ENCODE measurements around the gene ABCC12. TPM values are rescaled to one million over a fixed set of nuclear protein-coding genes. Genes with fewer than 3 reads are reported as not detected.

ABCC12 gene
- total RNA-seq, 3 donors from 2014 or later, result not detected

DNA sequence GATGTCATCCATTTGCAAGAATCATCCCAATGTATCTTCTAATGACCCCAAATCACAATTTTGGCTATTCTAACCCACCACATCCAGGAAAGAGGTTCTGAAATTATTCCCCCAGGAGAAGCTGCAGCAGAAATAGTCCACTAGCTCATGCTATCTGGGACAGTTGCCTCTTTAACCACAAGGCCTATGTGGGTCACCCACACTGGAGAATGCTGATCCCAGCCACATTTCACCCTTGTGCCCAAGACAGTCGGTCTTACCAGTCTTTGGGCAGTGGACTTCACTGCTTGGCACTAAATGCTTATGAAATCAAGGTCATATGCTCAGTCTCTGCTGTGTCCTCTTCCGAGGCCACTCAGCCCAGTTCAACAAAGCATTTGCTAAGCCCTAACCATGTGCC is 27.0 kb downstream of the ABCC12 start:
- no peak overlapping the region for H3K4me3 ChIP-seq
- ATAC-seq (no peak), DNase-seq (no peak)
- H3K36me3 ChIP-seq (ENCODE audit: low read depth), result no peaks in the 10 kb centered on the region
- H3K4me1 ChIP-seq (ENCODE audit: low read depth), result no peaks in the 10 kb centered on the region
- intact Hi-C loops (cut with DNase I, micrococcal nuclease), result no loop called here
- no peaks in the 10 kb centered on the region for H3K9me3 ChIP-seq
- TF ChIP-seq, protein P1, sequence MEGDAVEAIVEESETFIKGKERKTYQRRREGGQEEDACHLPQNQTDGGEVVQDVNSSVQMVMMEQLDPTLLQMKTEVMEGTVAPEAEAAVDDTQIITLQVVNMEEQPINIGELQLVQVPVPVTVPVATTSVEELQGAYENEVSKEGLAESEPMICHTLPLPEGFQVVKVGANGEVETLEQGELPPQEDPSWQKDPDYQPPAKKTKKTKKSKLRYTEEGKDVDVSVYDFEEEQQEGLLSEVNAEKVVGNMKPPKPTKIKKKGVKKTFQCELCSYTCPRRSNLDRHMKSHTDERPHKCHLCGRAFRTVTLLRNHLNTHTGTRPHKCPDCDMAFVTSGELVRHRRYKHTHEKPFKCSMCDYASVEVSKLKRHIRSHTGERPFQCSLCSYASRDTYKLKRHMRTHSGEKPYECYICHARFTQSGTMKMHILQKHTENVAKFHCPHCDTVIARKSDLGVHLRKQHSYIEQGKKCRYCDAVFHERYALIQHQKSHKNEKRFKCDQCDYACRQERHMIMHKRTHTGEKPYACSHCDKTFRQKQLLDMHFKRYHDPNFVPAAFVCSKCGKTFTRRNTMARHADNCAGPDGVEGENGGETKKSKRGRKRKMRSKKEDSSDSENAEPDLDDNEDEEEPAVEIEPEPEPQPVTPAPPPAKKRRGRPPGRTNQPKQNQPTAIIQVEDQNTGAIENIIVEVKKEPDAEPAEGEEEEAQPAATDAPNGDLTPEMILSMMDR (IDR thresholded peaks at IDR 0.05), result no peak

DNA sequence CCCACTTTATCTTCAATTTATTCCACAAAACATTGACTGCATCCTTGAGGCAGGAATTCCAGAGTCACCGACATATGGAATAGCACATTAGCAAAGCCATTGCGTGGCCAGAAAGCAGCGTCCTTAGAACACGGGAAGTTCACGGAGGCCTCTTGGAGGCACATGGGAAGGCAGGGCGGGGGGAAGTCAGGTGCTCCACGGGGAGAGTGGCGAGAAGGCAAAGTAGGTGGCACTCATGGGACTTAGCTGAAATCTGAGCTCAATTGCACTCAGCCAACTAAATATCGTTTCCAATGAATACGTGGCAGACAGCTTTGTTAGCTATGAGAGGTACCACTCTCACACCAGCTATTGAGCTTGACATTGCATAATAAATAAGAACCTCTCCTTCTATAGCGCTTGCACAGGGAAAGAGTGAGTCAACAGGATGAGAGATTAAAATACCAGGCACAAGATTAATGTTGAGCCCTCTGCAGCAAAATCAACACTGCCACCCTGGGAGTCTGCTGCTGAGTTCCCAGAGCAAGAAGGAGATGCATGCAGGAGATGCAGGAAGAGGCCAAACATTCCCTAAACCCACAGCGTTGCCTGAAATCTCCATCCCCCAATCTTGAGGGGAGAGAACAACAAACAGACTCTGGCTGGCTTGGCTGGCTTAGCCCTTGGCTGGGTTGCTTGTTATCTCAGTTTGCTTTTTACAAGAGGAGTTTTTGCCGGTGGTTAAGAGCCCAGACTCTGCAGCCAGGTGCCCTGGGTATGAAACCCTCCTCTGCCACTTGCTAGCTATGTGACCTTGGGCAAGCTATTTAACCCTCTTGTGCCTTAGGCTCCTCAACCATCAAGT is 28.8 kb downstream of the ABCC12 start:
- no peaks in the 10 kb centered on the region for H3K4me1 ChIP-seq (ENCODE audit: low read depth)
- no peaks in the 10 kb centered on the region for H3K9me3 ChIP-seq
- DNase-seq (no peak), ATAC-seq (no peak)
- H3K36me3 ChIP-seq (ENCODE audit: low read depth), result no peaks in the 10 kb centered on the region
- H3K4me3 ChIP-seq, result no peak overlapping the region
- intact Hi-C loops (cut with DNase I, micrococcal nuclease), result no loop called here
- TF ChIP-seq, protein P1 (IDR thresholded peaks at IDR 0.05), result no peak

DNA sequence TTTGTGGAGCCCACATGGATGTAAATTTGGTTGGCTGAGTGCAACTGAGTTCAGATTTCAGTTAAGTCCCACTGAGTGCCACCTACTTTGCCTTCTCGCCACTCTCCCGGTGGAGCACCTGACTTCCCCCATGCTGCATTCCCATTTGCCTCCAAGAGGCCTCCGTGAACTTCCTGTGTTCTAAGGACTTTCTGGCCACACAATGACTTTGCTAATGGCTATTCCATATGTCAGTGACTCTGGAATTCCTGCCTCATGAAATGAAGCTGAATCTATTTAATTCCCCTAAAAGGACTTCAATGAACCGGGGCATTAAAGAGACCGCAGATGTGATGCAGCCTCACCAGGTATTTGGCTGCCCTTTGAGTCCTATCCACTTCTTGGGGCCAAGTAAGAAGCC is 29.9 kb downstream of the ABCC12 start:
- H3K9me3 ChIP-seq, result no peaks in the 10 kb centered on the region
- H3K4me1 ChIP-seq (ENCODE audit: low read depth), result no peaks in the 10 kb centered on the region
- no peak for ATAC-seq
- no peaks in the 10 kb centered on the region for H3K36me3 ChIP-seq (ENCODE audit: low read depth)
- intact Hi-C loops (cut with DNase I, micrococcal nuclease), result no loop called here
- TF ChIP-seq, protein P1 (IDR thresholded peaks at IDR 0.05), result no peak
- DNase-seq, result no peak
- no peak overlapping the region for H3K4me3 ChIP-seq

DNA sequence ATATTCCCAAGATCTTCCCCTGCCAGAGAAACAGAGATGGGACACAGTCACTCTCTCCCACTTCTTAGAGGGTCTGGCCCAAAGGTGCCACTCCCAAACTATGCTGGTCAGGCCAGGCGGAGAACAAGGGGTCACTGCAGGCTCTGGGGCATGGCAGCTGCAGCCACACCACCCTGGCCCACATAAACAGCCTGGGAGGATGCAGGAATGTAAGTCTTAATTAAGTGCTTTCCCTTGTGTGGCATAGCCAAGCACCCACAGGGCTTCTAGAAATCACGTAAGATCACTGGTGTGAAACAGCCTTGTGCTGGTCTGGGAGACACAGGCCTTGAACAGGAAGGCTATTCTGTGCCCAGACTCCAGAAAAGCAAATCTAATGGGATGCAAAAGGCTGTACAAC is 31.5 kb downstream of the ABCC12 start:
- H3K4me1 ChIP-seq (ENCODE audit: low read depth), result no peaks in the 10 kb centered on the region
- ATAC-seq (no peak), DNase-seq (no peak)
- TF ChIP-seq, protein P1 (IDR thresholded peaks at IDR 0.05), result no peak
- intact Hi-C loops (cut with DNase I, micrococcal nuclease), result no loop called here
- no peaks in the 10 kb centered on the region for H3K36me3 ChIP-seq (ENCODE audit: low read depth)
- no peak overlapping the region for H3K4me3 ChIP-seq
- no peaks in the 10 kb centered on the region for H3K9me3 ChIP-seq

DNA sequence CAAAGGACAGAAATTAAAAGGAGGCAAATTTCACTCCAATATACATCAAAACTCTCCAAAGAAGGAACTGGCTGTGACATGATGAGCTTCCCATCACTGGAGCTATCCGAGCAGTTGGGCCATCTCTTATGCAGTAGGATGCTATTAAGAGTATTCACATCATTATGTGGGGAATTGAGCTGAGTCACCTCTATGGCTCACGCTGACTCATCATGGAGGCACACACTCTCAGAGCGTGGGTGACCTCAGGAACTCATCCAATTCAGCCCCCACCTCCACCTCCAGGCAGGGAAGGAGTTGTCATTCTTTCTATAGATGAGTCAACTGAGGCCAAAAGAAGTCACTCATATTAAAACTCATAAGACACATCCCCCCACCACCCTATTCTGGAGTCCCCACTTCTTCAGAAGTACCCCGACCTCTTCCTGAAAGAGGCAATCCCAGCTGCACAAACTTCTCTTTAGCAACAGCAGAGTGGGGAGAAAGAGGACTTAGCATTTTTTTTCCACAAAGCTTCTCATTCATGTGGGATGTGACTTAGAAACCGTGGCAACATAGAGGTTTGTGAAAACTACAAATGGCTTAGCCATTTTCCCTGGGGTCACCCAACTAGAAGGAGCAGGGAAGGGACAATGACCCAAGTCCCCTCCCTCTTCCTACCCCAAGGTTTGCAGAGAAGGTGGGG is 32.5 kb downstream of the ABCC12 start:
- DNase-seq, result no peak
- TF ChIP-seq, protein P1 (IDR thresholded peaks at IDR 0.05), result no peak
- Histone ChIP-seq H3K4me1 (ENCODE audit: low read depth) (no peaks in the 10 kb centered on the region), H3K9me3 (no peaks in the 10 kb centered on the region), H3K36me3 (ENCODE audit: low read depth) (no peaks in the 10 kb centered on the region), H3K4me3 (no peak overlapping the region)
- no peak for ATAC-seq
- intact Hi-C loops (cut with DNase I, micrococcal nuclease), result no loop called here
